Endothelial cell (in vitro differentiated cells): ENCODE data around the gene KLHDC1. TPM values are rescaled to one million over a fixed set of nuclear protein-coding genes. Genes with fewer than 3 reads are reported as not detected.

Experiments used
- DNase-seq: peaks from one replicate; pipeline ENCODE4 v3.0.0; 2021; ENCODE audit warnings: low spot score
- H3K27ac Mint-ChIP-seq: one replicate; pipeline ENCODE4 v1.8.0; 2021; ENCODE audit warnings: mixed read lengths, inconsistent platforms; ENCODE audit not compliant: unreplicated experiment
- H3K27me3 Mint-ChIP-seq: one replicate; pipeline ENCODE4 v1.8.0; 2021; ENCODE audit warnings: mild to moderate bottlenecking, moderate library complexity, mixed read lengths, inconsistent platforms; ENCODE audit not compliant: unreplicated experiment
- H3K36me3 Mint-ChIP-seq: one replicate; pipeline ENCODE4 v1.8.0; 2021; ENCODE audit warnings: mild to moderate bottlenecking, low read depth, mixed read lengths, inconsistent platforms; ENCODE audit not compliant: unreplicated experiment
- H3K4me1 Mint-ChIP-seq: one replicate; pipeline ENCODE4 v1.8.0; 2021; ENCODE audit warnings: mild to moderate bottlenecking, mixed read lengths, inconsistent platforms; ENCODE audit not compliant: unreplicated experiment
- H3K4me3 Mint-ChIP-seq: one replicate; pipeline ENCODE4 v1.8.0; 2021; ENCODE audit warnings: mild to moderate bottlenecking, mixed read lengths, inconsistent platforms; ENCODE audit not compliant: unreplicated experiment
- H3K9me3 Mint-ChIP-seq: one replicate; pipeline ENCODE4 v1.8.0; 2021; ENCODE audit warnings: mixed read lengths, inconsistent platforms; ENCODE audit not compliant: unreplicated experiment
- total RNA-seq: library from RNA; stranded (reverse); fragmentation: NEBNext Ultra II Directional; extraction: Animal tissue kit (Norgen Biotek cat#: 25700); gene quantifications from one replicate; pipeline ENCODE4 v1.2.1, GENCODE V29; 2021; ENCODE audit not compliant: unreplicated experiment
- TF ChIP-seq, protein P1 (sequence below): fragments of 200-600 bp; sonication (generic); IDR thresholded peaks from one replicate; pipeline ENCODE4 v1.5.0; 2021; ENCODE audit warnings: antibody characterized with exemption; ENCODE audit not compliant: unreplicated experiment

The KLHDC1 gene
- total RNA-seq, 1 donor from 2014 or later = 1.6 TPM

DNA sequence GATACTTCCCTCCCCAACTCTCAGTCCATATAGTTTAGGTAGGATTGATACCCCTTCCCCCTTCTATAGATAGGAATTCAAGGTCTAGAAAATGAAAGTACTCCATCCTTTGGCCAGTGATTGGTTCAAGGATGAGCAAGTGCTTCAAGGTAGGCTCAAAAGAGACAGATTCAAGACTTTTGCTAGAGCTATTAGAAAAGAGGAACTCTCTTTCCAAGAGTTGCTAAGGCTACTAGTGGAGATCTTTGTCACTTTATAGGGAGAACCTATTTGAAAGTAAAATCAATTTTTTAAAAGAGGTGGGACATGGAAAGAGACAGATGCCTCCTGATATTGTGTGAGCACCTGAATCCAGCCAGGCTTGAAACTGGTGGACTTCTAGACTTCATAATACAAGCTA is 22.4 kb upstream of the KLHDC1 start:
- no peaks in the 10 kb centered on the region for H3K4me1 Mint-ChIP-seq
- H3K27me3 Mint-ChIP-seq = no peaks in the 10 kb centered on the region
- no peak for DNase-seq
- peaks cover 4% of the 10 kb centered on the region for H3K36me3 Mint-ChIP-seq
- no peak overlapping the region for H3K27ac Mint-ChIP-seq
- TF ChIP-seq, protein P1, sequence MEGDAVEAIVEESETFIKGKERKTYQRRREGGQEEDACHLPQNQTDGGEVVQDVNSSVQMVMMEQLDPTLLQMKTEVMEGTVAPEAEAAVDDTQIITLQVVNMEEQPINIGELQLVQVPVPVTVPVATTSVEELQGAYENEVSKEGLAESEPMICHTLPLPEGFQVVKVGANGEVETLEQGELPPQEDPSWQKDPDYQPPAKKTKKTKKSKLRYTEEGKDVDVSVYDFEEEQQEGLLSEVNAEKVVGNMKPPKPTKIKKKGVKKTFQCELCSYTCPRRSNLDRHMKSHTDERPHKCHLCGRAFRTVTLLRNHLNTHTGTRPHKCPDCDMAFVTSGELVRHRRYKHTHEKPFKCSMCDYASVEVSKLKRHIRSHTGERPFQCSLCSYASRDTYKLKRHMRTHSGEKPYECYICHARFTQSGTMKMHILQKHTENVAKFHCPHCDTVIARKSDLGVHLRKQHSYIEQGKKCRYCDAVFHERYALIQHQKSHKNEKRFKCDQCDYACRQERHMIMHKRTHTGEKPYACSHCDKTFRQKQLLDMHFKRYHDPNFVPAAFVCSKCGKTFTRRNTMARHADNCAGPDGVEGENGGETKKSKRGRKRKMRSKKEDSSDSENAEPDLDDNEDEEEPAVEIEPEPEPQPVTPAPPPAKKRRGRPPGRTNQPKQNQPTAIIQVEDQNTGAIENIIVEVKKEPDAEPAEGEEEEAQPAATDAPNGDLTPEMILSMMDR = no peak
- no peaks in the 10 kb centered on the region for H3K9me3 Mint-ChIP-seq
- no peak overlapping the region for H3K4me3 Mint-ChIP-seq

DNA sequence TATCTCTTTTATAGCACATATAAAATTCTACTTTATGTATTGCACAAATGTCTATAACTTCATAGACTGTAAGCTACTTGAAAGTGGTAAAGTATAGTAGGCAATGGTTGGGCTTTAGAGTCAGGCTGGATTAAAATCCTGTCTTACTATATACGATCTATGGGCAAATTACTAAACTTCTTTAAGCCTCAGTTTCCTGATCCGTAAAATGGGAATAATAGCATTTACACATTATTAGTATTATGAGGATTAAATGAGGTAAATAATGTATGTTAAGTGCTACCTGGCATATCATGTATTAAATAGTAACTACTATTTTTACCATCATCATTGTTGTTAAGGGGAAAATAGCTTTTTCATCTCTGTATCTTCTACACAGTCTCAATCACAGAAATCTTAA is 19.3 kb upstream of the KLHDC1 start:
- TF ChIP-seq, protein P1 = no peak
- no peak for DNase-seq
- Mint-ChIP-seq H3K27me3 (no peaks in the 10 kb centered on the region), H3K4me1 (no peaks in the 10 kb centered on the region), H3K4me3 (no peak overlapping the region), H3K9me3 (no peaks in the 10 kb centered on the region), H3K27ac (no peak overlapping the region), H3K36me3 (peaks cover 4% of the 10 kb centered on the region)

DNA sequence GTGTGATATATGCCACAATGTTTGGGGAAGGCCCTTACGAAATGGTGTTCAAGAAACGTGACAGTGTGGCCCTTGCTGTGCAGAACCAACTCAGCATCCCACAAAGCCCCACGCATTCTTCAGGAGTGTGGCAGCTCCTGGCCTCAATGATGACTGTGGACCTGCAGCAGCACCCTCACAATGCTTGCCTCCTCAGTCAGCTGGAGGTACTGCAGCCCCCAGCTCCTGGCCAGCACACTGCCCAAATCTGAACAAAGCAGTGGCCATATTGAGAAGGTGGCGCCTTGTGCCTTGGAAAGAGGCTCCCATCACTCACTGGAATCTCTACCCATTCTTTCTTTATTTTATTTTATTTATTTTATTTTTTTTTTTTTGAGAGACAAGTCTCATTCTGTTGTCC is 15.3 kb upstream of the KLHDC1 start:
- no peak for DNase-seq
- Mint-ChIP-seq H3K27me3 (no peaks in the 10 kb centered on the region), H3K36me3 (peaks cover 6% of the 10 kb centered on the region), H3K9me3 (no peaks in the 10 kb centered on the region), H3K4me1 (no peaks in the 10 kb centered on the region), H3K4me3 (no peak overlapping the region), H3K27ac (no peak overlapping the region)
- TF ChIP-seq, protein P1 = no peak

DNA sequence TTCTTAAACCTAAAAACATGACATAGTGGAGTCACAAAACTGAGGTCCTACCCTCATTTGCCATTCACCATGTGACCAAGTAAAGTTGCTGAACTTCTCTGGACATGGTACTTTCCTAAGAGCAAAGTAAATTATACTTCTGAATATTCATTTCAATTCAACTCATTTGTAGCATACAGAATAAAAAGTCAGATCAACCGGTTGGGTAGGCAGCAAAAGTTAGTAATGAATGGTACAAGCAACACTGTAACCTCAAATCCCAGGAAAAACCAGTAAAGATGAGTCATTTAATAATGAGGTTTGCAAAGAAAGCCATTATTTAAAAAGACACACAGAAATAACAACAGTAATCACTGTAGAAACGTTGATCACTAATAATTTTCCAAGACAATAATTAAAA is 13.6 kb upstream of the KLHDC1 start:
- H3K27ac Mint-ChIP-seq = no peak overlapping the region
- TF ChIP-seq, protein P1 = no peak
- DNase-seq = no peak
- H3K9me3 Mint-ChIP-seq = no peaks in the 10 kb centered on the region
- no peaks in the 10 kb centered on the region for H3K27me3 Mint-ChIP-seq
- H3K36me3 Mint-ChIP-seq = peaks cover 3% of the 10 kb centered on the region
- no peaks in the 10 kb centered on the region for H3K4me1 Mint-ChIP-seq
- no peak overlapping the region for H3K4me3 Mint-ChIP-seq

DNA sequence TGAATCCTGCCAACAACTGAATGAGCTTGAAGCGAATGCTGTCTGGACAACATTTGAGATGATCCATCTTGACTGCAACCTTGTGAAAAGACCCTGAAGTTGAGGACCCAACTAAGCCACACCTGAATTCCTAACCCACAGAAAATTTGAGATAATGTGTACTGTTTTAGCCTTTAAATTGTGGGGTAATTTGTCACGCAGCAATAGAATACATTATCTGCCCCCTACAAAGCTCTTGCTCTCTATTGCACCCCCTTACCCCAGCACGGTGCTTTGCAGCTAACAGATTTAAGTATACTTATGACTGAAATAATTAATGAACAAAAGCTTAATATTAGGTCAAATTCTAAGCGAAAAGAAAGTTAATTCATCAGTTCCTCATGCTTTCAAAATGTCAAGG is 6.5 kb upstream of the KLHDC1 start:
- TF ChIP-seq, protein P1 = no peak
- H3K9me3 Mint-ChIP-seq = no peaks in the 10 kb centered on the region
- H3K36me3 Mint-ChIP-seq = peaks cover 4% of the 10 kb centered on the region
- H3K4me1 Mint-ChIP-seq = peaks cover 8% of the 10 kb centered on the region
- H3K27ac Mint-ChIP-seq = no peak overlapping the region
- no peaks in the 10 kb centered on the region for H3K27me3 Mint-ChIP-seq
- no peak for DNase-seq
- peak overlapping the region; percentile 33 for H3K4me3 Mint-ChIP-seq
